ENCODE data around the gene DLEC1. TPM values are rescaled to one million over a fixed set of nuclear protein-coding genes. Genes with fewer than 3 reads are reported as not detected.

Gene DLEC1
- total RNA-seq, 1 donor from 2014 or later, result 0.11 TPM

DNA sequence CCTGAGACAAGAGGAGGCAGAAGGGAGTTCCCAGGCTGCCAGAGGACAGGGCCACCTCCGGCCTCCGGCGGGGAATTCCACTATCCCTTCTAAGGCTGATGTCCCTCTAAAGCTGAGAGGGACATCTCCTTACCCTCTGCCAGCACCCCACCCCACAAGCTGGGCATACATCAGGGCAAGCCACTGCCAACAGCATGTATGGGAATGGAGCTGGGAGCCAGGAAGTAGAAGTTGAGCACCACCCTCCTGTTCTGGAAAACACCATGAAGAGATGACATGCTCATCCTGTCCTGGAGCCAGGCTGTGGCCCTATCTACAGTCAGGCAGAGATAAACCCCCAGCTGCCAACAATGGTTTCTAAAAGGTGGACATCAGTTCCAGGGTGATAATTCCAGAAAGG, 16.7 kb upstream of the DLEC1 start:
- no peak for DNase-seq (ENCODE audit: low spot score in 2 of 2)
- Histone ChIP-seq H3K36me3 (peaks cover 16 to 35% of the 10 kb centered on the region in 2 donors), H3K27me3 (no peaks in the 10 kb centered on the region), H3K4me3 (no peak overlapping the region), H3K4me1 (peaks cover 7 to 15% of the 10 kb centered on the region in 2 donors), H3K9me3 (no peaks in the 10 kb centered on the region), H3K27ac (peak overlapping the region; percentile 2 to 45)
- intact Hi-C loops (cut with DNase I), result no loop called here
- TF ChIP-seq CTCF (IDR thresholded peaks at IDR 0.05), result no peak

DNA sequence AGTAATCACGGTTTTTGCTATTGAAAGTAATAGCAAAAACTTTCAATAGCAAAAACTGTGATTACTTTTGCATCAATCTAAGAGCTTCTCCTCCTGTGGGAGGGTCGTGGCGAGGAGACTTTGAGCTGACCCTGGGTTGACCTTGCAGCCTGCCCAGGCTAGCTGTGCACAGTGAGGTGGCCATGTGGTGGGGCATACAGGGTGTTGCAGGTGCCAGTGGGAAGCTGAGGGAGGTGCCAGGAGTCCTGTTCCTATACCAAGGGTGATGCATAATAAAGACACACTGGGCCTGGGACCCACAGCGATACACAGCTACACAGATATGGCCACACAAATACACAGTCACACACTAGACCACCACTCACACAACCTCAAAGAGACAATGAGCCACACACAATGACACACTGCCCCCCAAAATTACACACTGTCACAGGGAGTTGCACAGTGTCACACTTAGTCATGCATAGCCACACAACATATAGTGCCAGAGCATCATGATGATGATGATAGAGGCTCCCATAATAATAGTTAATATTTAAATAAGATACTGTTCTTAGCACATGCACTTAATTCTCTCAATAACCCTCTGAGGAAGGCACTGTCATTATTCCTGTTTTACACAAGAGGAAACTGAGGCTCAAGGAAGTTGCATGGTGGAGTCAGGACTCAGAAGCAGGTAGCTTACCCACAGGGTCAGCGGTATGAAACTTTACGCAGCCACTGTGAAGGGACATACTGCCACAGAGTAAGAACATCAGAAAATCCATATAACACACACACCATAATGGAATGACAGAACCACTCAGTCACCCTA, 15.9 kb upstream of the DLEC1 start:
- H3K9me3 ChIP-seq, result no peaks in the 10 kb centered on the region
- DNase-seq (ENCODE audit: low spot score in 2 of 2), result no peak
- H3K27ac ChIP-seq, result peak overlapping the region in 1 of 2 donors; percentile 98
- peak overlapping the region; percentile 71 to 87 for H3K4me3 ChIP-seq
- TF ChIP-seq CTCF (IDR thresholded peaks at IDR 0.05), result no peak
- peaks cover 7 to 15% of the 10 kb centered on the region in 2 donors for H3K4me1 ChIP-seq
- intact Hi-C loops (cut with DNase I), result no loop called here
- H3K36me3 ChIP-seq, result peaks cover 8 to 27% of the 10 kb centered on the region in 2 donors
- no peaks in the 10 kb centered on the region for H3K27me3 ChIP-seq

- DNase-seq (ENCODE audit: low spot score in 2 of 2), result peak in 1 of 2 donors; percentile 55
- intact Hi-C loops (cut with DNase I), result no loop called here
- no peak overlapping the region for H3K4me3 ChIP-seq
- H3K4me1 ChIP-seq, result peaks cover 25 to 36% of the 10 kb centered on the region in 2 donors
- H3K36me3 ChIP-seq, result no peaks in the 10 kb centered on the region
- no peaks in the 10 kb centered on the region for H3K27me3 ChIP-seq
- no peaks in the 10 kb centered on the region for H3K9me3 ChIP-seq
- TF ChIP-seq CTCF (IDR thresholded peaks at IDR 0.05), result no peak
- peak overlapping the region; percentile 92 to 98 for H3K27ac ChIP-seq
These were observed 12.2 kb upstream of the DLEC1 start for GRCh38 chr3:38026856-38027255.

DNA sequence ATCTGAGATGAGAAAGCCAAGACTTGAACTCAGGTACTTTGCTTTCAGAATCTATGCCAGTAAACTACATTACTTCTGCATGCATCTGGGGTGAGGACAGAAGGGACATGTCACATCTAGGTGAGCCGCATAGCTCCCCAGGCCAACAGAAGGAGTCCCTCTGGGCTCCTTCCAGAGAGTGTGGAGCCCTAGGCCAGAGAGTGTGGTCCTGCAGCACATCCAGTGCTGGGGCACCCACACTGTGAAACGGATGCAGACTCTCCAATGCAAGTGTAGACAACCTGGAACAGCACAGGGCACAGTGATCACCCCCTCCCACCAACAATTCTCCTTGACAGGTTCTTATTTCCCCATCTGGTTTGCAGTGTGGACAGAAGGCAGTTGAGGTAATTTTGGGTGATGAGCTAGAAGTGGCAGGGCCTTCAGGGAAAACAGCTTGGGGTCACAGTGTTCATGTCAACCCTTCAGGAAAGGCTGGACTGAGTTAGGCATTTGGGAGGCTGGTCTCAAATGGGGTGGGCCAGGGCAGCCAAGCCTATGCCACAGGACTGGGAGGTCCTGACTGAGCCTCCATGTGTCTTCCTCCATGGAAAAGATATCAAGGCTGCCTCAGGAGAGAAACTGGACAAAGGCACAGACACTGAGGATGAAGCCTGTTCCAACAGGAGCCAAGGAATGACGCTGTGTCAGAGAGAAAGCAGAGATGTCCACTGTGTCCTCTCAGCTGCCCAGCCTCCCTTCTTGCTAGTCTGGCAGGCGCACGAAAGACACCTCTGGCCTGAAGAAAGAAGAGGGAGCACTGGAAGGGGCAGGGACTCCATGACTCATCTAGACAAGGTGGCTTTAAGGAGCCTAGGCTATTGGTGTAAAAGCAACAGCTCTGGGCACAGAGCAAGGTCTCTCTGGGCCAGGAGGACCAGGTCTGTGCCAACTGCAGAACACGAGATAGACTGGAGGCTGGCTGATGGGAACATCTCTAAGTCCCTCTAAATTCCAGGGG, 11.2 kb upstream of the DLEC1 start:
- Histone ChIP-seq H3K27me3 (no peaks in the 10 kb centered on the region), H3K4me3 (peak overlapping the region; percentile 73 to 88), H3K27ac (peak overlapping the region; percentile 91 to 97), H3K9me3 (no peaks in the 10 kb centered on the region), H3K36me3 (no peaks in the 10 kb centered on the region), H3K4me1 (peaks cover 25 to 36% of the 10 kb centered on the region in 2 donors)
- intact Hi-C loops (cut with DNase I), result loop anchor here (2.0 kb wide), 1 partner anchor 137 kb away; the partner anchor contains the start of gene OXSR1
- no peak for DNase-seq (ENCODE audit: low spot score in 2 of 2)
- no peak for TF ChIP-seq CTCF (IDR thresholded peaks at IDR 0.05)

DNA sequence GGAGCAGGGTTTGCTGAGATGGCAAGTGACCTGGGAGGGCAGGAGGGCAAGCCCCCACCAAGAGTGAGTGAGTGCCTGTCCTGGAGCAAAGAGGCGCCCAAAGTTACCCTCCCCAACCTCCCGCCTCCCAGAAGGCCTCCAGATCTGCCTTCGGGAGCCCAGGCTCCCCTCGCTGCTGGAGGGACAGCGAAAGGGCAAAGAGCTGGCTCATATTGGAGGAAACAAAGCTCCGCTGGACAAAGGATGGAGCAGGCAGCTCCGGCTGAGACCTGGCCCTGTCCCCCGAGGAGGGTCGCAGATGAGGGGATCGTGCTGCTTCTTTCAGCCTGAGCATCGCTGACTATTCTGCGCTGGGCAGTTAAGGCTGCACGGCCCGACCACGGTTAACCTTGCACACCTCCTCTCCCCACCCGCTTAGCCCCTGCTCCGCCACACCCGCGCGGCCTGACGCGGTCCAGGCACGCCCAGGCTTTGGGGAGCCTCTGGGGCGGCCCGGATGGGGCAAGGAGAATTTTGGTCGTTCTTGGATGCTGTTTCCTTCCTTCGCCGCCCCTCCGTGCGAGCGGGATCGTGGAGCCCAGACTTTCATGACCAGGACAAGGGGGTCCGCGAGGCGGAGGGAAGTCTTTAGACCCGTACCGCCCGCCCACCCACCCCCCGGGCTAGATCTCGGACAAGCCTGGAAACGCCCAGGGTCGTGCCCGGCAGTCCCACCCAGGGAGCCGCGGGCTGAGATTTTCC, 10.2 kb upstream of the DLEC1 start:
- intact Hi-C loops (cut with DNase I), result loop anchor here (2.0 kb wide), 1 partner anchor 136 kb away; the partner anchor contains the start of gene OXSR1
- Histone ChIP-seq H3K4me3 (peak overlapping the region; percentile 73 to 88), H3K36me3 (no peaks in the 10 kb centered on the region), H3K27ac (peak overlapping the region; percentile 91 to 97), H3K4me1 (peaks cover 25 to 36% of the 10 kb centered on the region in 2 donors), H3K27me3 (no peaks in the 10 kb centered on the region), H3K9me3 (no peaks in the 10 kb centered on the region)
- no peak for TF ChIP-seq CTCF (IDR thresholded peaks at IDR 0.05)
- DNase-seq (ENCODE audit: low spot score in 2 of 2), result peak in 1 of 2 donors; percentile 72

All from ascending aorta (tissue), 2 donors.